ENCODE data around the gene C7. TPM values are rescaled to one million over a fixed set of nuclear protein-coding genes. Genes with fewer than 3 reads are reported as not detected.
"Not testable (repeated sequence)": the region's sequence is repeated elsewhere in the genome, so short reads cannot be mapped to it uniquely, and the experiment has no call there.

The C7 gene
- 0.05 TPM in 1 of 2 replicates, not detected in the other for total RNA-seq (2014; rRNA removed; shearing (Covaris generic))

- DNase-seq (ENCODE audit: low spot score): no peak
These were observed at the start of gene C7 for GRCh38 chr5:40909264-40909663. TSS of gene C7 (plus strand) at chr5:40909497. CDS start at chr5:40909611, 114 bp downstream.

- DNase-seq (ENCODE audit: low spot score): no peak
These were observed 48.6 kb upstream of the C7 start for GRCh38 chr5:40860711-40861110.

GRCh38 chr5:40865004-40865403 is 44.3 kb upstream of the C7 start:
- DNase-seq (ENCODE audit: low spot score): not testable (repeated sequence)

- DNase-seq (ENCODE audit: low spot score): no peak
These were observed 42.5 kb upstream of the C7 start for GRCh38 chr5:40866844-40867243.

- DNase-seq (ENCODE audit: low spot score): no peak
These were observed 39.9 kb upstream of the C7 start for GRCh38 chr5:40869384-40869783.

GRCh38 chr5:40871177-40871576 is 38.1 kb upstream of the C7 start:
- DNase-seq (ENCODE audit: low spot score): no peak

- DNase-seq (ENCODE audit: low spot score): not testable (repeated sequence)
These were observed 37.0 kb upstream of the C7 start for GRCh38 chr5:40872253-40872652.

GRCh38 chr5:40873286-40873880 is 35.9 kb upstream of the C7 start:
- no peak for DNase-seq (ENCODE audit: low spot score)

- DNase-seq (ENCODE audit: low spot score): no peak
These were observed 33.3 kb upstream of the C7 start for GRCh38 chr5:40875958-40876357.

- no peak for DNase-seq (ENCODE audit: low spot score)
These were observed 31.8 kb upstream of the C7 start for GRCh38 chr5:40877371-40877988.

- peak; percentile 59 for DNase-seq (ENCODE audit: low spot score)
These were observed 29.9 kb upstream of the C7 start for GRCh38 chr5:40879163-40879942.

- no peak for DNase-seq (ENCODE audit: low spot score)
These were observed 27.0 kb upstream of the C7 start for GRCh38 chr5:40882291-40882690.

- not testable (repeated sequence) for DNase-seq (ENCODE audit: low spot score)
These were observed 26.2 kb upstream of the C7 start for GRCh38 chr5:40883051-40883450.

- DNase-seq (ENCODE audit: low spot score): peak; percentile 58
These were observed 13.6 kb upstream of the C7 start for GRCh38 chr5:40895440-40896425.

GRCh38 chr5:40904205-40904993 is 4.9 kb upstream of the C7 start:
- DNase-seq (ENCODE audit: low spot score): peak; percentile 86

- no peak for DNase-seq (ENCODE audit: low spot score)
These were observed 4.3 kb upstream of the C7 start for GRCh38 chr5:40904994-40905306.

GRCh38 chr5:40906351-40906751 is 2.9 kb upstream of the C7 start:
- DNase-seq (ENCODE audit: low spot score): no peak

GRCh38 chr5:40909723-40910122 is 426 bp downstream of the C7 start:
- DNase-seq (ENCODE audit: low spot score): no peak

GRCh38 chr5:40911266-40911665 is 2.0 kb downstream of the C7 start:
- DNase-seq (ENCODE audit: low spot score): no peak

- no peak for DNase-seq (ENCODE audit: low spot score)
These were observed 5.5 kb downstream of the C7 start for GRCh38 chr5:40914835-40915234.

Measured in HT-29 (cell line).